A549 (cell line): ENCODE data around the gene ARHGAP31. TPM values are rescaled to one million over a fixed set of nuclear protein-coding genes. Genes with fewer than 3 reads are reported as not detected.

Experiments used
- ATAC-seq, 2 experiments: fragments of 200-7000 bp in 1 of 2; fragments of >200 bp in 1 of 2; cut with Nextera tagmentation in 1 of 2; cut with Tn5 transposase in 1 of 2; 3 replicates each; pipeline versions ENCODE4 v1.8.0 to v1.9.1; 2018 to 2020; ENCODE audit warnings: mild to moderate bottlenecking in 1 of 2, moderate library complexity in 1 of 2
- CTCF ChIA-PET: fragments of 300-600 bp; sonication (Branson Sonifier 250); formaldehyde crosslinking; extraction: SDS; loops from one replicate; lab custom pipeline; 2021; ENCODE audit warnings: antibody characterized with exemption, inconsistent platforms; lab: Yijun Ruan, JAX
- POLR2A ChIA-PET: fragments of 350-600 bp; formaldehyde crosslinking; extraction: SDS; loops from one replicate; lab custom pipeline; 2021; ENCODE audit warnings: antibody characterized with exemption, inconsistent platforms; lab: Yijun Ruan, JAX
- DNase-seq, 2 experiments: peaks; one replicate each; pipeline versions ENCODE4 v3.0.0 to v3.0.0-alpha.2; 2011 to 2016; ENCODE audit warnings: low read depth in 1 of 2, low spot score in 1 of 2
- FAIRE-seq: peaks from 2 replicates; lab custom pipeline; 2011; peaks lifted over from hg19 to GRCh38; lab: Jason Lieb, UNC
- H3K27ac ChIP-seq, 2 experiments: fragments of >200 bp; sonication (Bioruptor Twin); formaldehyde crosslinking; 3 replicates each; pipeline ENCODE4 v1.5.1; 2016 to 2017
- H3K4me1 ChIP-seq: fragments of >200 bp; sonication (Bioruptor Twin); formaldehyde crosslinking; 3 replicates; pipeline ENCODE4 v1.6.1; 2016
- H3K4me2 ChIP-seq: fragments of >200 bp; sonication (Bioruptor Twin); formaldehyde crosslinking; 3 replicates; pipeline ENCODE4 v1.6.1; 2016
- H3K4me3 ChIP-seq: fragments of >200 bp; sonication (Bioruptor Twin); formaldehyde crosslinking; 3 replicates; pipeline ENCODE4 v1.5.1; 2016
- H3K9me3 ChIP-seq: fragments of >200 bp; sonication (Bioruptor Twin); formaldehyde crosslinking; 3 replicates; pipeline ENCODE4 v1.6.1; 2016
- BHLHE40 ChIP-seq: IDR thresholded peaks from 2 replicates; pipeline ENCODE4 v1.6.1; 2012; ENCODE audit warnings: low read depth, low read length, inconsistent platforms
- CBX2 ChIP-seq: fragments of 200-600 bp; sonication (generic); IDR thresholded peaks from 2 replicates; pipeline ENCODE4 v1.6.1; 2016; ENCODE audit warnings: low read depth, mild to moderate bottlenecking, borderline replicate concordance
- CHD4 ChIP-seq: fragments of 200-600 bp; sonication (generic); IDR thresholded peaks from 2 replicates; pipeline ENCODE4 v1.6.1; 2016; ENCODE audit warnings: antibody characterized with exemption, mild to moderate bottlenecking, borderline replicate concordance
- EHF ChIP-seq: fragments of 250-450 bp; sonication (Bioruptor Pico); IDR thresholded peaks from 2 replicates; pipeline ENCODE4 v1.5.0; 2020; ENCODE audit warnings: mild to moderate bottlenecking
- EHMT2 ChIP-seq: fragments of 200-600 bp; sonication (generic); IDR thresholded peaks from 2 replicates; pipeline ENCODE4 v1.6.1; 2016; ENCODE audit warnings: antibody characterized with exemption, low read depth, mild to moderate bottlenecking, moderate library complexity
- FOSB ChIP-seq: fragments of 250-450 bp; sonication (Bioruptor Pico); IDR thresholded peaks from 2 replicates; pipeline ENCODE4 v1.5.0; 2020; ENCODE audit warnings: mild to moderate bottlenecking, moderate library complexity
- FOXS1 ChIP-seq: fragments of 250-450 bp; sonication (Bioruptor Pico); IDR thresholded peaks from 2 replicates; pipeline ENCODE4 v1.5.0; 2020; ENCODE audit warnings: mild to moderate bottlenecking, moderate library complexity
- GATA3 ChIP-seq: IDR thresholded peaks from 2 replicates; pipeline ENCODE4 v1.6.1; 2012; ENCODE audit warnings: borderline replicate concordance
- HDAC2 ChIP-seq: fragments of 200-600 bp; sonication (generic); IDR thresholded peaks from 2 replicates; pipeline ENCODE4 v1.6.1; 2016
- HEYL ChIP-seq: fragments of 250-450 bp; sonication (Bioruptor Pico); IDR thresholded peaks from 2 replicates; pipeline ENCODE4 v1.8.0; 2021; ENCODE audit warnings: mild to moderate bottlenecking, moderate library complexity
- HOXA7 ChIP-seq: fragments of 250-450 bp; sonication (Bioruptor Pico); IDR thresholded peaks from 2 replicates; pipeline ENCODE4 v1.5.0; 2020; ENCODE audit warnings: mild to moderate bottlenecking, moderate library complexity
- HOXB13 ChIP-seq: fragments of 250-450 bp; sonication (Bioruptor Pico); IDR thresholded peaks from 2 replicates; pipeline ENCODE4 v1.5.0; 2020; ENCODE audit warnings: low read depth, mild to moderate bottlenecking, moderate library complexity
- KDM1A ChIP-seq: fragments of 200-600 bp; sonication (generic); IDR thresholded peaks from 2 replicates; pipeline ENCODE4 v1.6.1; 2016; ENCODE audit warnings: low read depth, mild to moderate bottlenecking
- MAFK ChIP-seq: fragments of 450-650 bp; IDR thresholded peaks from 2 replicates; pipeline ENCODE4 v1.6.1; 2014; ENCODE audit not compliant: partially characterized antibody
- MYC ChIP-seq: IDR thresholded peaks from 2 replicates; pipeline ENCODE4 v1.6.1; 2012; ENCODE audit warnings: mild to moderate bottlenecking, inconsistent platforms, low read length, improper control_type of control experiment, borderline replicate concordance
- NPAS2 ChIP-seq: fragments of 250-450 bp; sonication (Bioruptor Pico); IDR thresholded peaks from 2 replicates; pipeline ENCODE4 v1.8.0; 2022; ENCODE audit warnings: mild to moderate bottlenecking, moderate library complexity, borderline replicate concordance
- NR3C1 ChIP-seq: fragments of >200 bp; sonication (Bioruptor Twin); formaldehyde crosslinking; IDR thresholded peaks from 3 replicates; pipeline ENCODE4 v1.6.1; 2017
- PHF8 ChIP-seq: fragments of 200-600 bp; sonication (generic); IDR thresholded peaks from 2 replicates; pipeline ENCODE4 v1.6.1; 2016; ENCODE audit warnings: low read depth, mild to moderate bottlenecking, antibody characterized with exemption, moderate library complexity, borderline replicate concordance
- POLR2A ChIP-seq: IDR thresholded peaks from 2 replicates; pipeline ENCODE4 v1.6.1; 2012; ENCODE audit warnings: mild to moderate bottlenecking, low read length
- POLR2AphosphoS2 ChIP-seq: conservative IDR thresholded peaks from 2 replicates; pipeline ENCODE4 v1.6.1; 2012; ENCODE audit warnings: low read length, improper control_type of control experiment, inconsistent platforms
- RCOR1 ChIP-seq: fragments of 150-350 bp; IDR thresholded peaks from 2 replicates; pipeline ENCODE4 v1.6.1; 2014; ENCODE audit warnings: antibody characterized with exemption, low read length, low read depth
- RFX5 ChIP-seq: fragments of 450-650 bp; IDR thresholded peaks from 2 replicates; pipeline ENCODE4 v1.7.1; 2014; ENCODE audit warnings: antibody characterized with exemption, mild to moderate bottlenecking, moderate library complexity
- SMC3 ChIP-seq: fragments of >200 bp; sonication (Bioruptor Twin); formaldehyde crosslinking; IDR thresholded peaks from 3 replicates; pipeline ENCODE4 v1.6.1; 2018; ENCODE audit warnings: inconsistent platforms
- SREBF2 ChIP-seq: fragments of 450-650 bp; IDR thresholded peaks from 2 replicates; pipeline ENCODE4 v1.6.1; 2014; ENCODE audit warnings: mild to moderate bottlenecking, moderate library complexity
- TP53 ChIP-seq: fragments of 250-450 bp; sonication (Bioruptor Pico); IDR thresholded peaks from 2 replicates; pipeline ENCODE4 v1.5.0; 2021; ENCODE audit warnings: mild to moderate bottlenecking, moderate library complexity
- ZC3H11A ChIP-seq: fragments of 450-650 bp; IDR thresholded peaks from 2 replicates; pipeline ENCODE4 v1.6.1; 2014; ENCODE audit warnings: antibody characterized with exemption, mild to moderate bottlenecking
- ZNF302 ChIP-seq: fragments of 250-450 bp; sonication (Bioruptor Pico); IDR thresholded peaks from 2 replicates; pipeline ENCODE4 v1.9.0; 2021; ENCODE audit warnings: inconsistent platforms, mild to moderate bottlenecking, moderate library complexity
- ZSCAN20 ChIP-seq: fragments of 250-450 bp; sonication (Bioruptor Pico); IDR thresholded peaks from 2 replicates; pipeline ENCODE4 v1.8.0; 2022; ENCODE audit warnings: mild to moderate bottlenecking, moderate library complexity
- WGBS: methylation state at CpG from one replicate; pipeline ENCODE4 v1.1.6; 2017; ENCODE audit errors: missing lambda C conversion rate; 5-methylcytosine and 5-hydroxymethylcytosine counted together
- polyA plus RNA-seq, 4 experiments: library from polyadenylated mRNA; depleted of rRNA in 3 of 4; stranded (reverse); fragments of >200 nt; fragmentation: RNase III in 1 of 4; extraction: RNeasy Plus Mini Kit Qiagen cat#74134 plus additional on column Dnase treatment in 1 of 4; gene quantifications; 2 replicates in 3 of 4; 3 replicates in 1 of 4; pipeline ENCODE4 v1.2.3, GENCODE V29; 2011 to 2017
- TF ChIP-seq, protein P1 (sequence below): IDR thresholded peaks from 2 replicates; pipeline ENCODE4 v1.6.1; 2012; ENCODE audit warnings: low read depth, borderline replicate concordance
- TF ChIP-seq, protein P2 (sequence below): fragments of 250-450 bp; sonication (Bioruptor Pico); IDR thresholded peaks from 2 replicates; pipeline ENCODE4 v1.5.0; 2021; ENCODE audit warnings: mild to moderate bottlenecking, moderate library complexity, borderline replicate concordance
- TF ChIP-seq, protein P3 (sequence below): IDR thresholded peaks from 2 replicates; pipeline ENCODE4 v1.6.1; 2012
- TF ChIP-seq, protein P4 (sequence below): fragments of 150-350 bp; IDR thresholded peaks from 2 replicates; pipeline ENCODE4 v1.6.1; 2014; ENCODE audit warnings: low read depth, mild to moderate bottlenecking, low read length
- TF ChIP-seq, protein P5 (sequence below): fragments of >200 bp; sonication (Bioruptor Twin); formaldehyde crosslinking; IDR thresholded peaks from 3 replicates; pipeline ENCODE4 v1.6.1; 2016

Gene ARHGAP31
- polyA plus RNA-seq, 2 of the 4 experiments (the other 2 are of a cell fraction), result 0.93 to 1.3 TPM

DNA sequence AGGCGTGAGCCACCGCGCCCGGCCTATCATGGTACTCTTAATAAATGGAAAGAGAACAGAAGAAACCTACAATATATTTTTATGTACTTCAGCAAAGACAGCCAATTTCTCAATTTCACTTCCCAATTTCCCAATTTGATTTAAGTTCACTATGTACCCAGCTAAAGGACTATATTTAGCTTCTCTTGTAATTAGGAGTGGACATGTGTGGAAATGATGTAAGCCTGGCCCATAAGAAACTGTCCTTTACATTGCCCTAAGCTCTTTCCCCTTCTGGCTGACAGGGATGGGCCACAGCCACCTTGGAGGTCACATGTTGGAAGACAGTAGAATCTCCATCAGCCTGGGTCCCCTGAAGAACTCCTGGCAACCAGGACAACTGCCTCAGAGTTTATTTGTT is 163.1 kb downstream of the ARHGAP31 start:
- no peak for DNase-seq
- no peak for TF ChIP-seq HEYL
- no peak for TF ChIP-seq CHD4
- no peak for TF ChIP-seq GATA3
- no peak for TF ChIP-seq RCOR1
- TF ChIP-seq, protein P1, sequence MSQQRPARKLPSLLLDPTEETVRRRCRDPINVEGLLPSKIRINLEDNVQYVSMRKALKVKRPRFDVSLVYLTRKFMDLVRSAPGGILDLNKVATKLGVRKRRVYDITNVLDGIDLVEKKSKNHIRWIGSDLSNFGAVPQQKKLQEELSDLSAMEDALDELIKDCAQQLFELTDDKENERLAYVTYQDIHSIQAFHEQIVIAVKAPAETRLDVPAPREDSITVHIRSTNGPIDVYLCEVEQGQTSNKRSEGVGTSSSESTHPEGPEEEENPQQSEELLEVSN, result no peak
- TF ChIP-seq SMC3, result no peak
- no peak for TF ChIP-seq CBX2
- no peak for TF ChIP-seq RFX5
- no peak for TF ChIP-seq KDM1A
- no peak for TF ChIP-seq ZSCAN20 (CRISPR knock-in tag)
- TF ChIP-seq EHF (CRISPR knock-in tag), result no peak
- TF ChIP-seq SREBF2, result no peak
- no peak for TF ChIP-seq POLR2AphosphoS2
- no peak for TF ChIP-seq HOXA7 (CRISPR knock-in tag)
- no peak for TF ChIP-seq ZNF302 (CRISPR knock-in tag)
- no peak for TF ChIP-seq EHMT2
- no peak for TF ChIP-seq MAFK
- TF ChIP-seq NPAS2, result no peak
- no peak for TF ChIP-seq TP53 (CRISPR knock-in tag)
- TF ChIP-seq MYC, result no peak
- ChIA-PET POLR2A (no interaction called here), CTCF (interaction anchor here (0.7 kb wide), 1 partner anchor 35 kb away, joined by 3 read pairs; no protein-coding TSS in a partner anchor)
- WGBS, result 79% methylated on average over 4 of the region's 4 CpGs
- no peaks in the 10 kb centered on the region for H3K9me3 ChIP-seq
- no peak for ATAC-seq
- H3K27ac ChIP-seq, result no peak overlapping the region
- no peak overlapping the region for H3K4me3 ChIP-seq
- no peak for FAIRE-seq
- H3K4me2 ChIP-seq, result no peak overlapping the region
- peaks cover 8% of the 10 kb centered on the region; the same call in 1 of the 3 replicates for H3K4me1 ChIP-seq

DNA sequence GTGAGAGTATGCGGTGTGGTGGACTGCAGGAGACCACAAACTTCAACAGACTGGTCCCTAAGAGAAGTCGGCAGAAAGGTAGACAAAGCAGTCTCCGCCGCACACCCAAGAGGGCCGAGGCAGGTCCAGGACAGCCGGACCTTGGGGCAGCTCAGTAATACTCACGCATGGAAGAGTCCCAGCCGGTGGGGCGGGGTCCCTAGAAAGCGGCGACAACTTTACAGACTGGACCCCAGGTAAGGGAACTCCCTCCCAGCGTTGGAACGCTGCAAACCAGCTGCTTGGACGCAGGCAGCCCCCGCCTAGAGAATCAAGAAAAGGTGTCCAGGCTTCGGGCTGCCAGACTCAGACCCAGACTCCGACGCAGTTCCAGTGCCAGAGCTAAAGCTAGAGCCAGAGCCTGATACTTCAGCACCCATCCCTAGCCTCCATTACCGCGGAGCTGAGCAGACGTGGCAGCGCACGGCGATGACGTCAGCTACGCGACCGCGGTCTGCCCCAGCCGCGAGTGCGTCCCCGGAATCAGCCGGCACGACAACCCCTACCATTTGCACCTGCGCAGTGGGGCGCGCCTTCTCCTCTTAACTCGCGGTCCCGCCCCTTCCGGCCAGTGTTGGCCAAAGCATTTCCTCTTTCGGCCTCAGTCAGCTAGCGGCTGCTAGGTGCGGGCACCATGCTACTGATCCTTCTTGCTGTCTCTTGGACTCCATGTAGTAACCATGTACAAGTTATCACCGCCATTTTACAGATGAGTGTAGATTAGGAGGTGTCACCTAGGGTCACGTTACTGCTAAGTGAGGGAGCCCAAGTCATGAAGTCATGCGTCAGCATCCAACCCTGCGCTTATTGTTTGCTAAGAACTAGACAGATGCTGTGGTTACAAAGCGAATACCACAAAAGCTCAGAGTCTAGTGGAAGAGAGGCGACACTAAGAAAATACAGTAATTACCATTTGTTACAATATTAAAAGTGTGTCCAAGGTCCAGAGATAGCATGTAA is 169.3 kb downstream of the ARHGAP31 start, which contains the start of gene TMEM39A:
Gene TMEM39A (minus strand): TSS at position 445 of the 999 bp plus-strand sequence. CDS start 1,541 bp downstream, outside the sequence.
- CTCF ChIA-PET, result interaction anchor here (0.8 to 2.4 kb wide), 8 partner anchors 11 to 222 kb away, joined by 3 to 10 read pairs (median 3); partner anchors contain the start of genes B4GALT4 and TIMMDC1
- peak within 1 kb of the TSS; percentile 86 to 88 for H3K27ac ChIP-seq
- FAIRE-seq (peak; percentile 39), DNase-seq (peak; percentile 98), ATAC-seq (peak; percentile 97 to 98)
- H3K9me3 ChIP-seq, result no peaks in the 10 kb centered on the region
- H3K4me2 ChIP-seq, result peak within 1 kb of the TSS; percentile 89
- H3K4me1 ChIP-seq, result peaks cover 19% of the 10 kb centered on the region
- WGBS, result 2% methylated on average over 31 of the region's 51 CpGs
- H3K4me3 ChIP-seq, result peak within 1 kb of the TSS; percentile 88
- POLR2A ChIA-PET, result interaction anchor here (0.6 to 2.7 kb wide), 25 partner anchors 8 to 632 kb away, joined by 3 to 50 read pairs (median 4); partner anchors contain the start of genes ARHGAP31, B4GALT4 and TIMMDC1
- TF ChIP-seq HDAC2 (no peak), PHF8 (peak; percentile 64), NR3C1 (no peak), BHLHE40 (no peak), ZC3H11A (no peak), EHMT2 (no peak; the same call in 1 of the 2 replicates), FOSB (CRISPR knock-in tag) (peak; percentile 64; the same call in 1 of the 2 replicates), POLR2A (peak; percentile 94), GATA3 (0 out of 2 replicates have a peak, but pooled peaks have one; percentile 13), FOXS1 (CRISPR knock-in tag) (no peak), ZNF302 (CRISPR knock-in tag) (no peak), HOXB13 (CRISPR knock-in tag) (no peak), MAFK (peak; percentile 59), NPAS2 (no peak)
- TF ChIP-seq, protein P2, sequence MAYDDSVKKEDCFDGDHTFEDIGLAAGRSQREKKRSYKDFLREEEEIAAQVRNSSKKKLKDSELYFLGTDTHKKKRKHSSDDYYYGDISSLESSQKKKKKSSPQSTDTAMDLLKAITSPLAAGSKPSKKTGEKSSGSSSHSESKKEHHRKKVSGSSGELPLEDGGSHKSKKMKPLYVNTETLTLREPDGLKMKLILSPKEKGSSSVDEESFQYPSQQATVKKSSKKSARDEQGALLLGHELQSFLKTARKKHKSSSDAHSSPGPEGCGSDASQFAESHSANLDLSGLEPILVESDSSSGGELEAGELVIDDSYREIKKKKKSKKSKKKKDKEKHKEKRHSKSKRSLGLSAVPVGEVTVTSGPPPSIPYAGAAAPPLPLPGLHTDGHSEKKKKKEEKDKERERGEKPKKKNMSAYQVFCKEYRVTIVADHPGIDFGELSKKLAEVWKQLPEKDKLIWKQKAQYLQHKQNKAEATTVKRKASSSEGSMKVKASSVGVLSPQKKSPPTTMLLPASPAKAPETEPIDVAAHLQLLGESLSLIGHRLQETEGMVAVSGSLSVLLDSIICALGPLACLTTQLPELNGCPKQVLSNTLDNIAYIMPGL (CRISPR knock-in tag), result no peak
- TF ChIP-seq, protein P3, sequence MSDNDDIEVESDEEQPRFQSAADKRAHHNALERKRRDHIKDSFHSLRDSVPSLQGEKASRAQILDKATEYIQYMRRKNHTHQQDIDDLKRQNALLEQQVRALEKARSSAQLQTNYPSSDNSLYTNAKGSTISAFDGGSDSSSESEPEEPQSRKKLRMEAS, result peak; percentile 91
- TF ChIP-seq, protein P4, sequence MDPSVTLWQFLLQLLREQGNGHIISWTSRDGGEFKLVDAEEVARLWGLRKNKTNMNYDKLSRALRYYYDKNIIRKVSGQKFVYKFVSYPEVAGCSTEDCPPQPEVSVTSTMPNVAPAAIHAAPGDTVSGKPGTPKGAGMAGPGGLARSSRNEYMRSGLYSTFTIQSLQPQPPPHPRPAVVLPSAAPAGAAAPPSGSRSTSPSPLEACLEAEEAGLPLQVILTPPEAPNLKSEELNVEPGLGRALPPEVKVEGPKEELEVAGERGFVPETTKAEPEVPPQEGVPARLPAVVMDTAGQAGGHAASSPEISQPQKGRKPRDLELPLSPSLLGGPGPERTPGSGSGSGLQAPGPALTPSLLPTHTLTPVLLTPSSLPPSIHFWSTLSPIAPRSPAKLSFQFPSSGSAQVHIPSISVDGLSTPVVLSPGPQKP, result no peak
- TF ChIP-seq, protein P5, sequence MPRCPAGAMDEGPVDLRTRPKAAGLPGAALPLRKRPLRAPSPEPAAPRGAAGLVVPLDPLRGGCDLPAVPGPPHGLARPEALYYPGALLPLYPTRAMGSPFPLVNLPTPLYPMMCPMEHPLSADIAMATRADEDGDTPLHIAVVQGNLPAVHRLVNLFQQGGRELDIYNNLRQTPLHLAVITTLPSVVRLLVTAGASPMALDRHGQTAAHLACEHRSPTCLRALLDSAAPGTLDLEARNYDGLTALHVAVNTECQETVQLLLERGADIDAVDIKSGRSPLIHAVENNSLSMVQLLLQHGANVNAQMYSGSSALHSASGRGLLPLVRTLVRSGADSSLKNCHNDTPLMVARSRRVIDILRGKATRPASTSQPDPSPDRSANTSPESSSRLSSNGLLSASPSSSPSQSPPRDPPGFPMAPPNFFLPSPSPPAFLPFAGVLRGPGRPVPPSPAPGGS, result peak; percentile 97
